HAP-1 (cell line): Measurements from ENCODE around the gene CFDP1.

Experiments
- DNase-seq, 2 experiments: peaks; one replicate each; pipeline ENCODE4 v3.0.0-alpha.2; 2016 to 2020; ENCODE audit warnings: low spot score in 2 of 2
- H3K27me3 ChIP-seq: fragments of 250-450 bp; sonication (Bioruptor Pico); 2 replicates; pipeline ENCODE4 v1.5.1; 2020; ENCODE audit warnings: low read depth, mild to moderate bottlenecking, moderate library complexity
- H3K36me3 ChIP-seq: fragments of 250-450 bp; sonication (Bioruptor Pico); replicated peaks from 2 replicates; pipeline ENCODE4 v1.5.1; 2020; ENCODE audit warnings: mild to moderate bottlenecking
- H3K4me1 ChIP-seq: fragments of 250-450 bp; sonication (Bioruptor Pico); 2 replicates; pipeline ENCODE4 v1.5.1; 2020; ENCODE audit warnings: mild to moderate bottlenecking
- H3K4me3 ChIP-seq: fragments of 250-450 bp; sonication (Bioruptor Pico); 2 replicates; pipeline ENCODE4 v1.5.1; 2020; ENCODE audit warnings: mild to moderate bottlenecking, moderate library complexity
- H3K9me3 ChIP-seq: fragments of 250-450 bp; sonication (Bioruptor Pico); 2 replicates; pipeline ENCODE4 v1.5.1; 2020; ENCODE audit warnings: mild to moderate bottlenecking, moderate library complexity
- in situ Hi-C: fragments of 300-500 bp; cut with MboI; formaldehyde crosslinking; loops from 3 replicates; pipeline ENCODE4 v1.14.3; 2020; ENCODE audit warnings: low sequenced_read_pairs, inconsistent platforms, mixed read lengths

The CFDP1 gene

GRCh38 chr16:75351183-75351582 lies 82.1 kb downstream of the CFDP1 start:
- Histone ChIP-seq H3K36me3 (no peaks in the 10 kb centered on the region), H3K4me1 (no peaks in the 10 kb centered on the region), H3K4me3 (no peak overlapping the region), H3K27me3 (no peaks in the 10 kb centered on the region), H3K9me3 (no peaks in the 10 kb centered on the region)
- DNase-seq = no peak
- in situ Hi-C loops = no loop called here

- Histone ChIP-seq H3K4me1 (no peaks in the 10 kb centered on the region), H3K27me3 (no peaks in the 10 kb centered on the region), H3K9me3 (no peaks in the 10 kb centered on the region), H3K4me3 (no peak overlapping the region), H3K36me3 (no peaks in the 10 kb centered on the region)
- in situ Hi-C loops = no loop called here
- DNase-seq = no peak
Observed at GRCh38 chr16:75345711-75346110, 87.6 kb downstream of the CFDP1 start.

- H3K27me3 ChIP-seq = no peaks in the 10 kb centered on the region
- DNase-seq = no peak
- H3K9me3 ChIP-seq = no peaks in the 10 kb centered on the region
- H3K4me1 ChIP-seq = no peaks in the 10 kb centered on the region
- no peak overlapping the region for H3K4me3 ChIP-seq
- H3K36me3 ChIP-seq = no peaks in the 10 kb centered on the region
- in situ Hi-C loops = no loop called here
Observed at GRCh38 chr16:75343941-75344340, 89.4 kb downstream of the CFDP1 start.

- Histone ChIP-seq H3K27me3 (no peaks in the 10 kb centered on the region), H3K4me1 (no peaks in the 10 kb centered on the region), H3K9me3 (no peaks in the 10 kb centered on the region), H3K4me3 (no peak overlapping the region), H3K36me3 (no peaks in the 10 kb centered on the region)
- in situ Hi-C loops = no loop called here
- no peak for DNase-seq
Observed at GRCh38 chr16:75343286-75343685, 90.0 kb downstream of the CFDP1 start.

- Histone ChIP-seq H3K27me3 (no peaks in the 10 kb centered on the region), H3K4me3 (no peak overlapping the region), H3K36me3 (no peaks in the 10 kb centered on the region), H3K9me3 (no peaks in the 10 kb centered on the region), H3K4me1 (no peaks in the 10 kb centered on the region)
- DNase-seq = no peak
- in situ Hi-C loops = no loop called here
Observed at GRCh38 chr16:75342308-75342811, 90.9 kb downstream of the CFDP1 start.

- Histone ChIP-seq H3K36me3 (no peaks in the 10 kb centered on the region), H3K4me3 (no peak overlapping the region), H3K9me3 (no peaks in the 10 kb centered on the region), H3K27me3 (no peaks in the 10 kb centered on the region), H3K4me1 (peaks cover 2% of the 10 kb centered on the region)
- DNase-seq = no peak
- in situ Hi-C loops = no loop called here
Observed at GRCh38 chr16:75341564-75342307, 91.6 kb downstream of the CFDP1 start.

GRCh38 chr16:75340741-75341491 lies 92.4 kb downstream of the CFDP1 start:
- Histone ChIP-seq H3K4me3 (no peak overlapping the region), H3K36me3 (no peaks in the 10 kb centered on the region), H3K4me1 (peaks cover 6% of the 10 kb centered on the region), H3K9me3 (no peaks in the 10 kb centered on the region), H3K27me3 (no peaks in the 10 kb centered on the region)
- in situ Hi-C loops = no loop called here
- DNase-seq = no peak

GRCh38 chr16:75337430-75337829 lies 95.9 kb downstream of the CFDP1 start:
- H3K27me3 ChIP-seq = no peaks in the 10 kb centered on the region
- in situ Hi-C loops = no loop called here
- no peaks in the 10 kb centered on the region for H3K36me3 ChIP-seq
- peak in 1 of 2 experiments; percentile 13 for DNase-seq
- no peak overlapping the region for H3K4me3 ChIP-seq
- no peaks in the 10 kb centered on the region for H3K9me3 ChIP-seq
- peaks cover 6% of the 10 kb centered on the region for H3K4me1 ChIP-seq

- H3K4me1 ChIP-seq = peaks cover 6% of the 10 kb centered on the region
- no peaks in the 10 kb centered on the region for H3K9me3 ChIP-seq
- in situ Hi-C loops = no loop called here
- no peaks in the 10 kb centered on the region for H3K27me3 ChIP-seq
- H3K36me3 ChIP-seq = no peaks in the 10 kb centered on the region
- no peak for DNase-seq
- H3K4me3 ChIP-seq = no peak overlapping the region
Observed at GRCh38 chr16:75336521-75336920, 96.8 kb downstream of the CFDP1 start.

GRCh38 chr16:75333721-75334163 lies 99.6 kb downstream of the CFDP1 start:
- in situ Hi-C loops = no loop called here
- peaks cover 6% of the 10 kb centered on the region for H3K4me1 ChIP-seq
- H3K27me3 ChIP-seq = no peaks in the 10 kb centered on the region
- H3K36me3 ChIP-seq = no peaks in the 10 kb centered on the region
- H3K4me3 ChIP-seq = no peak overlapping the region
- no peak for DNase-seq
- no peaks in the 10 kb centered on the region for H3K9me3 ChIP-seq

GRCh38 chr16:75329943-75330342 lies 103.4 kb downstream of the CFDP1 start:
- H3K4me3 ChIP-seq = no peak overlapping the region
- no peak for DNase-seq
- in situ Hi-C loops = no loop called here
- no peaks in the 10 kb centered on the region for H3K27me3 ChIP-seq
- H3K4me1 ChIP-seq = no peaks in the 10 kb centered on the region
- H3K9me3 ChIP-seq = no peaks in the 10 kb centered on the region
- H3K36me3 ChIP-seq = no peaks in the 10 kb centered on the region; the same call in 1 of the 2 replicates

GRCh38 chr16:75326333-75326732 lies 107.0 kb downstream of the CFDP1 start:
- no peaks in the 10 kb centered on the region for H3K4me1 ChIP-seq
- H3K4me3 ChIP-seq = no peak overlapping the region
- DNase-seq = no peak
- H3K9me3 ChIP-seq = no peaks in the 10 kb centered on the region
- in situ Hi-C loops = no loop called here
- H3K27me3 ChIP-seq = no peaks in the 10 kb centered on the region
- H3K36me3 ChIP-seq = no peaks in the 10 kb centered on the region; the same call in 1 of the 2 replicates

GRCh38 chr16:75323933-75324332 lies 109.4 kb downstream of the CFDP1 start:
- Histone ChIP-seq H3K4me1 (no peaks in the 10 kb centered on the region), H3K36me3 (no peaks in the 10 kb centered on the region; the same call in 1 of the 2 replicates), H3K9me3 (no peaks in the 10 kb centered on the region), H3K4me3 (no peak overlapping the region), H3K27me3 (no peaks in the 10 kb centered on the region)
- in situ Hi-C loops = no loop called here
- no peak for DNase-seq

- DNase-seq = no peak
- Histone ChIP-seq H3K36me3 (no peaks in the 10 kb centered on the region; the same call in 1 of the 2 replicates), H3K9me3 (no peaks in the 10 kb centered on the region), H3K4me3 (no peak overlapping the region), H3K27me3 (no peaks in the 10 kb centered on the region), H3K4me1 (no peaks in the 10 kb centered on the region)
- in situ Hi-C loops = no loop called here
Observed at GRCh38 chr16:75323198-75323597, 110.1 kb downstream of the CFDP1 start.
